ENCODE results near the gene DIP2C. TPM values are rescaled to one million over a fixed set of nuclear protein-coding genes. Genes with fewer than 3 reads are reported as not detected.

Gene DIP2C
- total RNA-seq = 1 to 10 TPM; 1.6 to 1.9 TPM

GRCh38 chr10:689452-690371, at the start of gene DIP2C:
TSS of gene DIP2C (minus strand) at chr10:689668. CDS start at chr10:689578, 90 bp downstream.

Small RNA genes within 50 kb of the gene (microRNA-seq; reads per million reads assigned to microRNA genes)
- not detected for gene MIR5699 (ENCODE audit: borderline microRNAs expressed, borderline replicate concordance)

Other genes starting within 250 kb of the DIP2C start
- 10 to 100 TPM; 89.6 to 90.5 TPM for gene LARP4B, start 242.0 kb upstream of the DIP2C start, total RNA-seq